CD4-positive, alpha-beta T cell (primary cell): Measurements from ENCODE around the gene MPP4. TPM values are rescaled to one million over a fixed set of nuclear protein-coding genes. Genes with fewer than 3 reads are reported as not detected.

Experiments
- ATAC-seq: fragments of 200-7000 bp; cut with Tn5 transposase; one replicate; pipeline ENCODE4 v1.10.0; 2022; ENCODE audit warnings: mild to moderate bottlenecking; ENCODE audit not compliant: poor library complexity
- CTCF ChIA-PET: fragments of 350-600 bp; sonication (Branson Sonifier 250); formaldehyde crosslinking; loops from one replicate; lab custom pipeline; 2021; ENCODE audit warnings: antibody characterized with exemption, inconsistent platforms; lab: Charles Lee
- POLR2A ChIA-PET: fragments of 350-600 bp; sonication (Branson Sonifier 250); formaldehyde crosslinking; loops from one replicate; lab custom pipeline; 2021; ENCODE audit warnings: antibody characterized with exemption, inconsistent platforms; lab: Charles Lee
- DNase-seq, 14 experiments: peaks; one replicate each; pipeline ENCODE4 v3.0.0-alpha.2; 2013 to 2020; ENCODE audit warnings: mixed read lengths in 2 of 14
- H3K27ac ChIP-seq, 2 donors: one replicate each; pipeline versions ENCODE4 v1.5.1 to v1.7.0; 2013; ENCODE audit warnings: low read length in 2 of 2, low read depth in 1 of 2, mild to moderate bottlenecking in 1 of 2
- H3K27me3 ChIP-seq, 2 experiments: 1 replicate in 1 of 2; 2 replicates in 1 of 2; pipeline versions ENCODE4 v1.6.1 to v1.7.0; 2013; ENCODE audit warnings: low read length in 2 of 2, control low read depth in 1 of 2, mild to moderate bottlenecking in 1 of 2, moderate library complexity in 1 of 2; ENCODE audit not compliant: insufficient read depth in 2 of 2, control insufficient read depth in 1 of 2
- H3K36me3 ChIP-seq: one replicate; pipeline ENCODE4 v1.6.1; 2013; ENCODE audit warnings: low read length, control low read depth; ENCODE audit not compliant: insufficient read depth
- H3K4me1 ChIP-seq: one replicate; pipeline ENCODE4 v1.6.1; 2013; ENCODE audit warnings: low read length, control low read depth; ENCODE audit not compliant: insufficient read depth
- H3K4me3 ChIP-seq: one replicate; pipeline ENCODE4 v1.5.1; 2013; ENCODE audit warnings: mild to moderate bottlenecking, low read length, moderate library complexity
- H3K9me3 ChIP-seq, 2 experiments: 1 replicate in 1 of 2; 2 replicates in 1 of 2; pipeline versions ENCODE4 v1.6.1 to v1.7.0; 2013; ENCODE audit warnings: low read length in 2 of 2, mild to moderate bottlenecking in 2 of 2, control low read depth in 1 of 2, moderate library complexity in 1 of 2; ENCODE audit not compliant: control insufficient read depth in 1 of 2, insufficient read depth in 1 of 2
- H3K27ac Mint-ChIP-seq: one replicate; pipeline ENCODE4 v1.8.0; 2020; ENCODE audit warnings: mixed read lengths
- H3K27me3 Mint-ChIP-seq: one replicate; pipeline ENCODE4 v1.8.0; 2021; ENCODE audit warnings: mixed read lengths
- H3K36me3 Mint-ChIP-seq: one replicate; pipeline ENCODE4 v1.8.0; 2021; ENCODE audit warnings: low read depth, mixed read lengths
- H3K4me1 Mint-ChIP-seq: one replicate; pipeline ENCODE4 v1.8.0; 2021; ENCODE audit warnings: low read depth, mixed read lengths
- H3K4me3 Mint-ChIP-seq: one replicate; pipeline ENCODE4 v1.8.0; 2020; ENCODE audit warnings: mild to moderate bottlenecking, mixed read lengths
- H3K9me3 Mint-ChIP-seq: one replicate; pipeline ENCODE4 v1.8.0; 2020; ENCODE audit warnings: mixed read lengths
- intact Hi-C, 2 experiments: fragments of 100-400 bp; cut with DNase I in 1 of 2; cut with micrococcal nuclease in 1 of 2; formaldehyde crosslinking; loops; one replicate each; pipeline versions ENCODE4 v1.15.1 to v1.9.0; 2023 to 2025; cut with DNase I, micrococcal nuclease
- total RNA-seq, 174 experiments: library from RNA in 2 of 174; stranded (reverse) in 2 of 174; gene quantifications; one replicate each; pipeline ENCODE4 v1.2.3 and lab custom pipeline; 2021 to 2026
- TF ChIP-seq, protein P1 (sequence below): fragments of 200-600 bp; IDR thresholded peaks from one replicate; pipeline ENCODE4 v1.8.0; 2022; ENCODE audit warnings: antibody characterized with exemption, mild to moderate bottlenecking

The MPP4 gene
- total RNA-seq, 2 experiments from 2014 or later, result not detected

- no peaks in the 10 kb centered on the region for H3K36me3 Mint-ChIP-seq
- intact Hi-C loops, result loop anchor here (5.0 kb wide), 1 partner anchor 497 kb away; no protein-coding TSS in a partner anchor
- no peaks in the 10 kb centered on the region for H3K36me3 ChIP-seq
- ATAC-seq (no peak), DNase-seq (peak in 3 of 14 experiments; percentile 12 to 22 (median 18))
- no peaks in the 10 kb centered on the region for H3K4me1 ChIP-seq
- ChIA-PET POLR2A (no interaction called here), CTCF (interaction anchor here (1.0 kb wide), 1 partner anchor 51 kb away, joined by 4 read pairs; no protein-coding TSS in a partner anchor)
- no peaks in the 10 kb centered on the region for H3K9me3 Mint-ChIP-seq
- H3K27ac Mint-ChIP-seq, result no peak overlapping the region
- H3K4me3 Mint-ChIP-seq, result no peak overlapping the region
- no peak overlapping the region for H3K27ac ChIP-seq
- TF ChIP-seq, protein P1, sequence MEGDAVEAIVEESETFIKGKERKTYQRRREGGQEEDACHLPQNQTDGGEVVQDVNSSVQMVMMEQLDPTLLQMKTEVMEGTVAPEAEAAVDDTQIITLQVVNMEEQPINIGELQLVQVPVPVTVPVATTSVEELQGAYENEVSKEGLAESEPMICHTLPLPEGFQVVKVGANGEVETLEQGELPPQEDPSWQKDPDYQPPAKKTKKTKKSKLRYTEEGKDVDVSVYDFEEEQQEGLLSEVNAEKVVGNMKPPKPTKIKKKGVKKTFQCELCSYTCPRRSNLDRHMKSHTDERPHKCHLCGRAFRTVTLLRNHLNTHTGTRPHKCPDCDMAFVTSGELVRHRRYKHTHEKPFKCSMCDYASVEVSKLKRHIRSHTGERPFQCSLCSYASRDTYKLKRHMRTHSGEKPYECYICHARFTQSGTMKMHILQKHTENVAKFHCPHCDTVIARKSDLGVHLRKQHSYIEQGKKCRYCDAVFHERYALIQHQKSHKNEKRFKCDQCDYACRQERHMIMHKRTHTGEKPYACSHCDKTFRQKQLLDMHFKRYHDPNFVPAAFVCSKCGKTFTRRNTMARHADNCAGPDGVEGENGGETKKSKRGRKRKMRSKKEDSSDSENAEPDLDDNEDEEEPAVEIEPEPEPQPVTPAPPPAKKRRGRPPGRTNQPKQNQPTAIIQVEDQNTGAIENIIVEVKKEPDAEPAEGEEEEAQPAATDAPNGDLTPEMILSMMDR, result peak; percentile 14
- no peaks in the 10 kb centered on the region for H3K9me3 ChIP-seq
- H3K4me3 ChIP-seq, result no peak overlapping the region
- no peaks in the 10 kb centered on the region for H3K4me1 Mint-ChIP-seq
- H3K27me3 ChIP-seq, result no peaks in the 10 kb centered on the region
- H3K27me3 Mint-ChIP-seq, result peaks cover 15% of the 10 kb centered on the region
Measured at GRCh38 chr2:201680743-201681142, 17.7 kb downstream of the MPP4 start.

DNA sequence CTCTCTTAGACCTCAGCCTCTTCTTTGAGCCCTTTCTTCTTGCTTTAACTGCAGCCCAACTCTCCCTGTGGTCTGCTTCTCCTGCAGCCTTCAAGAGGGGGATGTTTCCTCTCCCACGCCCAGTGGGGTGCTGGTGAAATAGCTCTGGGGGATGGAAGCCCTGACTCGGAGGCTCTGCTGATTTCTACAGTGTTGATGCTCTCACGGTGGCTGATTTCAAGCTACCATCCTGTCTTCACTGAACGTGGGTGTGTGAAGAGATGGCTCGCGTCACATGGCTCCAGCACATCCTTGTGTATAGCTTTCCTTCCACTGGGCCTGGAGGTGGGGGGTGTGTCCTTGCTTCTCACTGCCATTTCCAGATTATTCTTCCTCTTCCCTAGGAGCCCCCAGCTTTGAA lies 20.0 kb downstream of the MPP4 start:
- no peak overlapping the region for H3K4me3 Mint-ChIP-seq
- Histone ChIP-seq H3K4me1 (no peaks in the 10 kb centered on the region), H3K27me3 (no peaks in the 10 kb centered on the region), H3K4me3 (no peak overlapping the region), H3K9me3 (no peaks in the 10 kb centered on the region), H3K36me3 (no peaks in the 10 kb centered on the region), H3K27ac (no peak overlapping the region)
- H3K27ac Mint-ChIP-seq, result no peak overlapping the region
- TF ChIP-seq, protein P1, result no peak
- ChIA-PET CTCF (no interaction called here), POLR2A (no interaction called here)
- intact Hi-C loops, result no loop called here
- H3K4me1 Mint-ChIP-seq, result no peaks in the 10 kb centered on the region
- no peaks in the 10 kb centered on the region for H3K9me3 Mint-ChIP-seq
- ATAC-seq (no peak), DNase-seq (no peak)
- H3K27me3 Mint-ChIP-seq, result peaks cover 15% of the 10 kb centered on the region
- H3K36me3 Mint-ChIP-seq, result no peaks in the 10 kb centered on the region

DNA sequence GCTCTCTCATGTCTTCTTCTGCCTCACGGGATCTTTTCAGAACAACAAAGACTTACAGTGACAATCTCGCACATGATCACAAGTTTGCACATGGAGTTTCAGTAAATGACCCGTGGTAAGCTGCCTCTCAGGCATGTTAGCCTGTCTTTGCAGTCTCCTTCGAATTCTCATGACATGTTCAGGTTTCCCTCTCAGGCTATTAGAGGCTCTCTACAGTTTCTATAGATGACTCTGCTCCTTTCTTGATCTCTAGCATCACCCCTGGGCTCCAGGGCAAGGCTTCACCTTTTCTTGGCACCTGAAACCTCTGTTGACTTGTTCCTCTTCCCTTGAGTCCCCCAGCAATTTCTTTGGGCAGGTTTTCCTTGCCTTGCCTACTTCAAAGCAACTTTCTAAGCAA lies 23.0 kb downstream of the MPP4 start:
- intact Hi-C loops, result no loop called here
- Histone ChIP-seq H3K36me3 (no peaks in the 10 kb centered on the region), H3K27me3 (no peaks in the 10 kb centered on the region), H3K9me3 (no peaks in the 10 kb centered on the region), H3K4me3 (no peak overlapping the region), H3K4me1 (no peaks in the 10 kb centered on the region), H3K27ac (no peak overlapping the region)
- CTCF ChIA-PET, result no interaction called here
- ATAC-seq (no peak), DNase-seq (no peak)
- Mint-ChIP-seq H3K27ac (no peak overlapping the region), H3K36me3 (no peaks in the 10 kb centered on the region), H3K27me3 (no peaks in the 10 kb centered on the region), H3K4me1 (no peaks in the 10 kb centered on the region), H3K9me3 (no peaks in the 10 kb centered on the region), H3K4me3 (no peak overlapping the region)
- POLR2A ChIA-PET, result no interaction called here
- TF ChIP-seq, protein P1, result no peak
